ENCODE results near the gene SPACA7. TPM values are rescaled to one million over a fixed set of nuclear protein-coding genes. Genes with fewer than 3 reads are reported as not detected.
"Not testable (repeated sequence)": the region's sequence is repeated elsewhere in the genome, so short reads cannot be mapped to it uniquely, and the experiment has no call there.

SPACA7 gene
- total RNA-seq, 1 donor: not detected

GRCh38 chr13:112363867-112364528 lies 12.2 kb upstream of the SPACA7 start:
- Histone ChIP-seq H3K4me1 (ENCODE audit: insufficient read depth, low read length) (no peaks in the 10 kb centered on the region), H3K27me3 (ENCODE audit: insufficient read depth, low read length) (no peaks in the 10 kb centered on the region), H3K9me3 (ENCODE audit: low read depth, low read length) (no peaks in the 10 kb centered on the region), H3K4me3 (ENCODE audit: low read length) (no peak overlapping the region)

GRCh38 chr13:112366907-112367646 lies 9.1 kb upstream of the SPACA7 start:
- Histone ChIP-seq H3K4me1 (ENCODE audit: insufficient read depth, low read length) (no peaks in the 10 kb centered on the region), H3K9me3 (ENCODE audit: low read depth, low read length) (no peaks in the 10 kb centered on the region), H3K27me3 (ENCODE audit: insufficient read depth, low read length) (no peaks in the 10 kb centered on the region), H3K4me3 (ENCODE audit: low read length) (no peak overlapping the region)

- no peaks in the 10 kb centered on the region for H3K4me1 ChIP-seq (ENCODE audit: insufficient read depth, low read length)
- H3K27me3 ChIP-seq (ENCODE audit: insufficient read depth, low read length): no peaks in the 10 kb centered on the region
- no peak overlapping the region for H3K4me3 ChIP-seq (ENCODE audit: low read length)
- H3K9me3 ChIP-seq (ENCODE audit: low read depth, low read length): no peaks in the 10 kb centered on the region
Measured at GRCh38 chr13:112368883-112369282, 7.3 kb upstream of the SPACA7 start.

GRCh38 chr13:112370311-112370710 lies 5.8 kb upstream of the SPACA7 start:
- Histone ChIP-seq H3K27me3 (ENCODE audit: insufficient read depth, low read length) (no peaks in the 10 kb centered on the region), H3K9me3 (ENCODE audit: low read depth, low read length) (no peaks in the 10 kb centered on the region), H3K4me1 (ENCODE audit: insufficient read depth, low read length) (no peaks in the 10 kb centered on the region), H3K4me3 (ENCODE audit: low read length) (no peak overlapping the region)

- Histone ChIP-seq H3K4me3 (ENCODE audit: low read length) (no peak overlapping the region), H3K4me1 (ENCODE audit: insufficient read depth, low read length) (no peaks in the 10 kb centered on the region), H3K9me3 (ENCODE audit: low read depth, low read length) (no peaks in the 10 kb centered on the region), H3K27me3 (ENCODE audit: insufficient read depth, low read length) (no peaks in the 10 kb centered on the region)
Measured at GRCh38 chr13:112374271-112374670, 1.9 kb upstream of the SPACA7 start.

- Histone ChIP-seq H3K4me1 (ENCODE audit: insufficient read depth, low read length) (no peaks in the 10 kb centered on the region), H3K9me3 (ENCODE audit: low read depth, low read length) (no peaks in the 10 kb centered on the region), H3K4me3 (ENCODE audit: low read length) (no peak overlapping the region), H3K27me3 (ENCODE audit: insufficient read depth, low read length) (no peaks in the 10 kb centered on the region)
Measured at GRCh38 chr13:112391746-112392145, 15.6 kb downstream of the SPACA7 start.

- H3K9me3 ChIP-seq (ENCODE audit: low read depth, low read length): no peaks in the 10 kb centered on the region
- H3K4me3 ChIP-seq (ENCODE audit: low read length): no peak overlapping the region
- no peaks in the 10 kb centered on the region for H3K4me1 ChIP-seq (ENCODE audit: insufficient read depth, low read length)
- no peaks in the 10 kb centered on the region for H3K27me3 ChIP-seq (ENCODE audit: insufficient read depth, low read length)
Measured at GRCh38 chr13:112392719-112393118, 16.6 kb downstream of the SPACA7 start.

GRCh38 chr13:112395022-112395421 lies 18.9 kb downstream of the SPACA7 start:
- not testable (repeated sequence) for H3K27me3 ChIP-seq (ENCODE audit: insufficient read depth, low read length); H3K4me1 ChIP-seq (ENCODE audit: insufficient read depth, low read length); H3K9me3 ChIP-seq (ENCODE audit: low read depth, low read length); H3K4me3 ChIP-seq (ENCODE audit: low read length)

GRCh38 chr13:112395941-112396340 lies 19.8 kb downstream of the SPACA7 start:
- not testable (repeated sequence) for H3K4me3 ChIP-seq (ENCODE audit: low read length); H3K4me1 ChIP-seq (ENCODE audit: insufficient read depth, low read length); H3K9me3 ChIP-seq (ENCODE audit: low read depth, low read length); H3K27me3 ChIP-seq (ENCODE audit: insufficient read depth, low read length)

GRCh38 chr13:112397108-112397507 lies 21.0 kb downstream of the SPACA7 start:
- H3K4me3 ChIP-seq (ENCODE audit: low read length): no peak overlapping the region

GRCh38 chr13:112398347-112398746 lies 22.2 kb downstream of the SPACA7 start:
- not testable (repeated sequence) for H3K9me3 ChIP-seq (ENCODE audit: low read depth, low read length); H3K27me3 ChIP-seq (ENCODE audit: insufficient read depth, low read length)

More at GRCh38 chr13:112397108-112397507, 21.0 kb downstream of the SPACA7 start:
- Histone ChIP-seq H3K27me3 (ENCODE audit: insufficient read depth, low read length) (no peaks in the 10 kb centered on the region), H3K9me3 (ENCODE audit: low read depth, low read length) (no peaks in the 10 kb centered on the region), H3K4me1 (ENCODE audit: insufficient read depth, low read length) (no peaks in the 10 kb centered on the region)

GRCh38 chr13:112409828-112410227 lies 33.7 kb downstream of the SPACA7 start:
- not testable (repeated sequence) for H3K27me3 ChIP-seq (ENCODE audit: insufficient read depth, low read length); H3K4me3 ChIP-seq (ENCODE audit: low read length); H3K9me3 ChIP-seq (ENCODE audit: low read depth, low read length); H3K4me1 ChIP-seq (ENCODE audit: insufficient read depth, low read length)

More at GRCh38 chr13:112398347-112398746, 22.2 kb downstream of the SPACA7 start:
- H3K4me3 ChIP-seq (ENCODE audit: low read length); H3K4me1 ChIP-seq (ENCODE audit: insufficient read depth, low read length): not testable (repeated sequence)

GRCh38 chr13:112416647-112417046 lies 40.5 kb downstream of the SPACA7 start:
- Histone ChIP-seq H3K4me1 (ENCODE audit: insufficient read depth, low read length) (no peaks in the 10 kb centered on the region), H3K27me3 (ENCODE audit: insufficient read depth, low read length) (no peaks in the 10 kb centered on the region), H3K4me3 (ENCODE audit: low read length) (no peak overlapping the region), H3K9me3 (ENCODE audit: low read depth, low read length) (peaks cover 28% of the 10 kb centered on the region)

- peaks cover 28% of the 10 kb centered on the region for H3K9me3 ChIP-seq (ENCODE audit: low read depth, low read length)
- H3K27me3 ChIP-seq (ENCODE audit: insufficient read depth, low read length): no peaks in the 10 kb centered on the region
- no peak overlapping the region for H3K4me3 ChIP-seq (ENCODE audit: low read length)
- H3K4me1 ChIP-seq (ENCODE audit: insufficient read depth, low read length): no peaks in the 10 kb centered on the region
Measured at GRCh38 chr13:112417079-112417478, 40.9 kb downstream of the SPACA7 start.

- peaks cover 23% of the 10 kb centered on the region for H3K9me3 ChIP-seq (ENCODE audit: low read depth, low read length)
- H3K4me3 ChIP-seq (ENCODE audit: low read length): no peak overlapping the region
- no peaks in the 10 kb centered on the region for H3K27me3 ChIP-seq (ENCODE audit: insufficient read depth, low read length)
- H3K4me1 ChIP-seq (ENCODE audit: insufficient read depth, low read length): no peaks in the 10 kb centered on the region
Measured at GRCh38 chr13:112424098-112424497, 47.9 kb downstream of the SPACA7 start.

- Histone ChIP-seq H3K9me3 (ENCODE audit: low read depth, low read length) (peaks cover 8% of the 10 kb centered on the region), H3K27me3 (ENCODE audit: insufficient read depth, low read length) (no peaks in the 10 kb centered on the region), H3K4me3 (ENCODE audit: low read length) (no peak overlapping the region), H3K4me1 (ENCODE audit: insufficient read depth, low read length) (no peaks in the 10 kb centered on the region)
Measured at GRCh38 chr13:112428704-112429103, 52.5 kb downstream of the SPACA7 start.
